K562 (cell line): Measurements from ENCODE around the gene GHITM. TPM values are rescaled to one million over a fixed set of nuclear protein-coding genes. Genes with fewer than 3 reads are reported as not detected.

Experiments
- ATAC-seq: fragments of 200-7000 bp; cut with Tn5 transposase; 3 replicates; pipeline ENCODE4 v1.9.1; 2020; ENCODE audit warnings: moderate library complexity
- BruUV-seq: library from RNA; stranded (reverse); fragments of 400-500 nt; replicated peaks from 2 replicates; lab custom pipeline; 2021; lab: Mats Ljungman, UMichigan
- CTCF ChIA-PET: fragments of 300-600 bp; formaldehyde crosslinking; extraction: SDS; loops from one replicate; lab custom pipeline; 2021; ENCODE audit warnings: low intra/inter-chr PET ratio; lab: Yijun Ruan, JAX
- POLR2A ChIA-PET: fragments of 300-600, 350-650 bp; sonication (Branson Sonifier 250); formaldehyde crosslinking; extraction: SDS; loops from one replicate; lab custom pipeline; 2021; ENCODE audit warnings: antibody characterized with exemption, inconsistent platforms; lab: Yijun Ruan, JAX
- DNase-seq, 4 experiments: peaks; one replicate each; pipeline versions ENCODE4 v3.0.0 to v3.0.0-alpha.2; 2011 to 2018; ENCODE audit warnings: low spot score in 3 of 4, mixed read lengths in 3 of 4; ENCODE audit errors: extremely low read depth in 1 of 4
- FAIRE-seq: peaks from 2 replicates; lab custom pipeline; 2011; peaks lifted over from hg19 to GRCh38; lab: Jason Lieb, UNC
- H2AFZ ChIP-seq: 2 replicates; pipeline ENCODE4 v1.6.0; 2011; ENCODE audit warnings: low read depth, low read length, control low read depth, inconsistent platforms
- H3K27ac ChIP-seq: fragments of 200-600 bp; 3 replicates; pipeline ENCODE4 v1.8.0; 2011; ENCODE audit warnings: low read depth, mild to moderate bottlenecking, control low read depth, inconsistent platforms, low read length, moderate library complexity, mixed read lengths; ENCODE audit errors: extremely low read depth
- H3K27me3 ChIP-seq, 2 experiments: fragments of 300-600 bp in 1 of 2; 2 replicates in 1 of 2; 3 replicates in 1 of 2; pipeline versions ENCODE4 v1.6.0 to v1.8.0; 2011; ENCODE audit warnings: inconsistent platforms in 2 of 2, low read length in 2 of 2, mild to moderate bottlenecking in 1 of 2, mixed read lengths in 1 of 2, moderate library complexity in 1 of 2; ENCODE audit not compliant: control insufficient read depth in 2 of 2, insufficient read depth in 2 of 2
- H3K36me3 ChIP-seq: fragments of 300-600 bp; 3 replicates; pipeline ENCODE4 v1.8.0; 2011; ENCODE audit warnings: mild to moderate bottlenecking, low read length, inconsistent platforms; ENCODE audit not compliant: control insufficient read depth, insufficient read depth
- H3K4me1 ChIP-seq, 2 experiments: fragments of 200-600 bp in 1 of 2; replicated peaks in 1 of 2; 2 replicates in 1 of 2; 3 replicates in 1 of 2; pipeline versions ENCODE4 v1.5.1 to v1.8.0; 2011; ENCODE audit warnings: inconsistent platforms in 2 of 2, low read length in 2 of 2, mild to moderate bottlenecking in 1 of 2, mixed read lengths in 1 of 2, moderate library complexity in 1 of 2; ENCODE audit not compliant: control insufficient read depth in 2 of 2, insufficient read depth in 2 of 2
- H3K4me2 ChIP-seq: 2 replicates; pipeline ENCODE4 v1.6.1; 2011; ENCODE audit warnings: low read length, control low read depth, inconsistent platforms, mixed read lengths; ENCODE audit not compliant: insufficient read depth
- H3K4me3 ChIP-seq: fragments of 200-600 bp; sonication (generic), shearing (Covaris generic); 2 replicates; pipeline ENCODE4 v1.5.1; 2016; ENCODE audit warnings: control low read depth, inconsistent platforms
- H3K79me2 ChIP-seq: fragments of 200-600 bp; 3 replicates; pipeline ENCODE4 v1.8.0; 2011; ENCODE audit warnings: low read length, inconsistent platforms; ENCODE audit not compliant: control insufficient read depth, insufficient read depth
- H3K9ac ChIP-seq, 2 experiments: 2 replicates each; pipeline versions ENCODE4 v1.6.0 to v1.6.1; 2011; ENCODE audit warnings: low read depth in 2 of 2, low read length in 2 of 2, control low read depth in 1 of 2, inconsistent platforms in 1 of 2, mild to moderate bottlenecking in 1 of 2, mixed read lengths in 1 of 2; ENCODE audit not compliant: insufficient read depth in 1 of 2
- H3K9me1 ChIP-seq: one replicate; pipeline ENCODE4 v1.6.0; 2011; ENCODE audit warnings: inconsistent platforms, mild to moderate bottlenecking, low read length, moderate library complexity; ENCODE audit not compliant: control insufficient read depth, insufficient read depth
- H3K9me3 ChIP-seq: replicated peaks from 2 replicates; pipeline ENCODE4 v1.5.1; 2011; ENCODE audit warnings: low read depth, low read length, inconsistent platforms; ENCODE audit not compliant: control insufficient read depth, insufficient read depth
- H4K20me1 ChIP-seq: replicated peaks from 2 replicates; pipeline ENCODE4 v1.6.1; 2011; ENCODE audit warnings: low read length, inconsistent platforms, mixed read lengths; ENCODE audit not compliant: control insufficient read depth, insufficient read depth
- ELF1 ChIP-seq: fragments of 200-800 bp; sonication (Bioruptor generic); IDR thresholded peaks from 2 replicates; pipeline ENCODE4 v1.6.1; 2016; ENCODE audit warnings: missing genetic modification characterization, missing compliant biosample characterization
- JUN ChIP-seq, 2 experiments: sonication (generic) in 1 of 2; formaldehyde crosslinking in 1 of 2; IDR thresholded peaks; 2 replicates each; pipeline versions ENCODE4 v1.6.1 to v1.8.0; 2012 to 2022; ENCODE audit warnings: borderline replicate concordance in 2 of 2, mild to moderate bottlenecking in 2 of 2, improper control_type of control experiment in 1 of 2, low read depth in 1 of 2, low read length in 1 of 2, missing genetic modification reagents in 1 of 2
- MTA2 ChIP-seq: fragments of 450-650 bp; IDR thresholded peaks from 2 replicates; pipeline ENCODE4 v1.6.1; 2016; ENCODE audit warnings: low read depth
- NCOA2 ChIP-seq, 2 experiments: fragments of 450-650 bp; IDR thresholded peaks; 2 replicates each; pipeline ENCODE4 v1.6.1; 2018; ENCODE audit warnings: mild to moderate bottlenecking in 2 of 2, moderate library complexity in 1 of 2; ENCODE audit not compliant: partially characterized antibody in 2 of 2
- NCOA6 ChIP-seq: fragments of 450-650 bp; IDR thresholded peaks from 2 replicates; pipeline ENCODE4 v1.6.1; 2017; ENCODE audit warnings: mild to moderate bottlenecking
- POLR3A ChIP-seq: IDR thresholded peaks from 2 replicates; pipeline ENCODE4 v1.6.1; 2011; ENCODE audit warnings: borderline replicate concordance, mild to moderate bottlenecking, moderate library complexity; ENCODE audit not compliant: insufficient read length, insufficient read depth; ENCODE audit errors: extremely low read depth
- SNAPC5 ChIP-seq: fragments of 250-450 bp; sonication (Bioruptor Pico); IDR thresholded peaks from 2 replicates; pipeline ENCODE4 v1.8.0; 2021; ENCODE audit warnings: moderate library complexity, mild to moderate bottlenecking, inconsistent platforms
- TCFL5 ChIP-seq: fragments of 250-450 bp; sonication (Bioruptor Pico); conservative IDR thresholded peaks from 2 replicates; pipeline ENCODE4 v1.6.1; 2021; ENCODE audit warnings: mild to moderate bottlenecking, moderate library complexity, matching md5 sums
- U2AF2 ChIP-seq: fragments of 200-400 bp; formaldehyde crosslinking; optimal IDR thresholded peaks from 2 replicates; pipeline ENCODE3; 2017; ENCODE audit warnings: low read depth, mild to moderate bottlenecking, low read length
- ZFX ChIP-seq: sonication (generic); formaldehyde crosslinking; IDR thresholded peaks from 2 replicates; pipeline ENCODE4 v1.8.0; 2022; ENCODE audit warnings: mild to moderate bottlenecking, missing genetic modification reagents, moderate library complexity
- ZNF395 ChIP-seq: fragments of 200-800 bp; sonication (Bioruptor generic); IDR thresholded peaks from 2 replicates; pipeline ENCODE4 v1.6.1; 2017; ENCODE audit warnings: missing genetic modification characterization, missing compliant biosample characterization
- ZSCAN29 ChIP-seq: fragments of 450-650 bp; IDR thresholded peaks from 2 replicates; pipeline ENCODE4 v1.6.1; 2017
- WGBS: fragments of 100-300 bp; shearing (Covaris generic); methylation state at CpG from one replicate; pipeline ENCODE4 v1.1.6; 2016; ENCODE audit warnings: low coverage, mixed read lengths; ENCODE audit not compliant: insufficient coverage; ENCODE audit errors: missing lambda C conversion rate; 5-methylcytosine and 5-hydroxymethylcytosine counted together
- in situ Hi-C: fragments of 300-500 bp; cut with MboI; formaldehyde crosslinking; loops from 4 replicates; pipeline ENCODE4 v1.15.0; 2018; ENCODE audit warnings: inconsistent platforms, mixed read lengths
- intact Hi-C: fragments of 100-400 bp; cut with micrococcal nuclease; formaldehyde crosslinking; loops from 2 replicates; pipeline ENCODE4 v1.14.2; 2022
- polyA plus RNA-seq, 8 experiments: library from polyadenylated mRNA; depleted of rRNA in 4 of 8; stranded (reverse) in 5 of 8; unstranded in 3 of 8; fragments of >200 nt; fragmentation: Nextera tagmentation in 2 of 8; fragmentation: Illumina TruSeq in 1 of 8; extraction: Ambion mirVana in 2 of 8; extraction: Trizol in 1 of 8; gene quantifications; 2 replicates each; pipeline versions ENCODE4 v1.2.1 to v1.2.3, GENCODE V29; 2011 to 2014; ENCODE audit warnings: inconsistent platforms in 1 of 8, missing spikeins in 1 of 8
- total RNA-seq, 7 experiments: library from RNA; depleted of rRNA in 6 of 7; stranded (reverse); fragments of >200 nt in 6 of 7; fragmentation: Illumina TruSeq in 2 of 7; extraction: Trizol in 2 of 7; gene quantifications; 2 replicates each; pipeline versions ENCODE4 v1.2.1 to v1.2.3, GENCODE V29; 2011 to 2021; ENCODE audit warnings: low replicate concordance in 1 of 7
- TF ChIP-seq, protein P1 (sequence below): sonication (generic); formaldehyde crosslinking; IDR thresholded peaks from 2 replicates; pipeline ENCODE4 v1.5.0; 2020; ENCODE audit warnings: missing genetic modification reagents

The GHITM gene
- total and polyA plus RNA-seq, 9 of the 15 experiments (the other 6 are each of a cell fraction or from before 2014, with no cell fraction given), result 322 to 1,258 (median 386) TPM

- TF ChIP-seq, protein P1, sequence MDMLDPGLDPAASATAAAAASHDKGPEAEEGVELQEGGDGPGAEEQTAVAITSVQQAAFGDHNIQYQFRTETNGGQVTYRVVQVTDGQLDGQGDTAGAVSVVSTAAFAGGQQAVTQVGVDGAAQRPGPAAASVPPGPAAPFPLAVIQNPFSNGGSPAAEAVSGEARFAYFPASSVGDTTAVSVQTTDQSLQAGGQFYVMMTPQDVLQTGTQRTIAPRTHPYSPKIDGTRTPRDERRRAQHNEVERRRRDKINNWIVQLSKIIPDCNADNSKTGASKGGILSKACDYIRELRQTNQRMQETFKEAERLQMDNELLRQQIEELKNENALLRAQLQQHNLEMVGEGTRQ, result peak; percentile 37; the same call in 1 of the 2 replicates
- peak; percentile 32; the same call in 1 of the 2 replicates for TF ChIP-seq JUN (IDR thresholded peaks at IDR 0.05; ENCODE audit: borderline replicate concordance, low read depth, low read length)
- TF ChIP-seq JUN (CRISPR knock-in tag; IDR thresholded peaks at IDR 0.05; ENCODE audit: borderline replicate concordance), result peak; percentile 50; the same call in 1 of the 2 replicates
- TF ChIP-seq TCFL5, result no peak
- TF ChIP-seq ZFX (CRISPR knock-in tag), result peak; percentile 98
These were observed at the start of gene GHITM (continued) for GRCh38 chr10:84139126-84140035.

DNA sequence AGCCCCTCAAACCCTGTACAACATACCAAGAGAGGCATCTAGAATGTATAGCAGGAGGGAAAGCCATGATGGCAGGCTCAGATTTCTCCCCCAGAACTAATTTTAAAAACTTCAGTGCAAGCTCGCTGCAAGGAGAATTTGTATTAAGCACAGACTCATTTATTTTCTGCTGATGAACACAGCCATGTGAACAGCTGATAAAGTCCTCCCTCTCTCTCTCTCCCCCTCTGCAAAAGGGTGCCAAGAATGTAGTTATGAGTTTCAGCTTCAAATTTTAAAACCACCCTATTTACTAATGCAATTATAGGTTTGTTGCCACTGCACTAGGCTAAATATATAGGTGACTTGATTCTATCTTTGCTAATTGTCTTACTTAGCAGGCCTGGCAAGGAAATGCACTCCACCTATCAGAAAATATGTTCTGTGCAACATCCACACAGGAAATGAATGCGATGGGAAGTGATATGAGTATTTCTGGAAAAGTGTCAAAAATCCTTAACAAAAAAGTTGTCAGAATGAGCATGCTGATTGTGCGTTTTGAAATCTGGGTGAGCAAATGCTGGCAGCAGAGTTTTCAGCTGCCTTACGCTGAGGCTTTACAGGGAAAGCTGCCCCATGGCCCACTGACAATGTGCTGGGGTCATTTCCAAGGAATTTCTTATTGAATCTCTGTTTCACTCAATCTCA is 43.4 kb upstream of the GHITM start:
- in situ Hi-C loops (no loop called here), intact Hi-C loops (loop anchor here (5.0 kb wide), 1 partner anchor 224 kb away; no protein-coding TSS in a partner anchor)
- no peak overlapping the region for H3K4me2 ChIP-seq
- whole genome bisulfite sequencing, result 0% methylated on average over 4 of the region's 4 CpGs
- peaks cover 0 to 5% of the 10 kb centered on the region in 2 experiments; a peak in 1 of 5 replicates for H3K27me3 ChIP-seq
- no peaks in the 10 kb centered on the region for H3K9me3 ChIP-seq
- H3K9ac ChIP-seq, result no peak overlapping the region
- no peak overlapping the region for H3K27ac ChIP-seq
- H3K36me3 ChIP-seq, result no peaks in the 10 kb centered on the region
- no peak for DNase-seq
- FAIRE-seq, result no peak
- H3K79me2 ChIP-seq, result no peaks in the 10 kb centered on the region
- ChIA-PET POLR2A (interaction anchor here (0.6 kb wide), 1 partner anchor 149 kb away, joined by 3 read pairs; no protein-coding TSS in a partner anchor), CTCF (interaction anchor here (0.6 kb wide), 1 partner anchor 47 kb away, joined by 4 read pairs; no protein-coding TSS in a partner anchor)
- no peaks in the 10 kb centered on the region for H3K9me1 ChIP-seq
- no peak overlapping the region for H2AFZ ChIP-seq
- H4K20me1 ChIP-seq, result no peaks in the 10 kb centered on the region
- ATAC-seq, result no peak
- no peaks in the 10 kb centered on the region for H3K4me1 ChIP-seq
- no TSS peak for BruUV-seq
- no peak overlapping the region for H3K4me3 ChIP-seq
- no peak for TF ChIP-seq U2AF2
- no peak for TF ChIP-seq NCOA2 (IDR thresholded peaks at IDR 0.05; ENCODE audit: partially characterized antibody in 2 of 2)
- no peak for TF ChIP-seq ZSCAN29
- no peak for TF ChIP-seq NCOA6
- no peak for TF ChIP-seq SNAPC5 (CRISPR knock-in tag)
- TF ChIP-seq MTA2, result no peak
- TF ChIP-seq ZNF395 (CRISPR knock-in tag), result no peak
- TF ChIP-seq POLR3A, result no peak
- TF ChIP-seq ELF1, result no peak
